DOHH2 (cell line): ENCODE measurements around the gene ZIC2.

Source experiments
- H3F3A ChIP-seq: fragments of 200-600 bp; sonication (generic), shearing (Covaris generic); 2 replicates; pipeline ENCODE4 v1.6.0; 2016; ENCODE audit warnings: antibody characterized with exemption, mild to moderate bottlenecking; ENCODE audit not compliant: control insufficient read depth, insufficient read depth
- H3K27ac ChIP-seq: fragments of 200-600 bp; sonication (generic); 2 replicates; pipeline ENCODE4 v1.5.1; 2014; ENCODE audit warnings: low read depth, mild to moderate bottlenecking, low read length, moderate library complexity
- H3K27me3 ChIP-seq: fragments of 200-600 bp; sonication (generic); 2 replicates; pipeline ENCODE4 v1.6.1; 2014; ENCODE audit warnings: mild to moderate bottlenecking, low read length, mixed read lengths; ENCODE audit not compliant: control insufficient read depth
- H3K36me3 ChIP-seq: fragments of 200-600 bp; sonication (generic); 2 replicates; pipeline ENCODE4 v1.6.1; 2014; ENCODE audit warnings: mild to moderate bottlenecking, low read length, moderate library complexity, mixed read lengths; ENCODE audit not compliant: control insufficient read depth
- H3K4me1 ChIP-seq: fragments of 200-600 bp; sonication (generic); 2 replicates; pipeline ENCODE4 v1.6.1; 2014; ENCODE audit warnings: mild to moderate bottlenecking, low read length, mixed read lengths; ENCODE audit not compliant: control insufficient read depth
- H3K4me2 ChIP-seq: fragments of 200-600 bp; sonication (generic); 2 replicates; pipeline ENCODE4 v1.6.0; 2014; ENCODE audit warnings: mild to moderate bottlenecking, low read length, moderate library complexity
- H3K4me3 ChIP-seq: fragments of 200-600 bp; sonication (generic); 2 replicates; pipeline ENCODE4 v1.5.1; 2014; ENCODE audit warnings: mild to moderate bottlenecking, low read length, mixed read lengths
- H3K79me2 ChIP-seq: fragments of 200-600 bp; sonication (generic); 2 replicates; pipeline ENCODE4 v1.6.1; 2014; ENCODE audit warnings: mild to moderate bottlenecking, low read length, mixed read lengths; ENCODE audit not compliant: control insufficient read depth
- H3K9me2 ChIP-seq: fragments of 200-600 bp; sonication (generic); replicated peaks from 2 replicates; pipeline ENCODE4 v1.6.1; 2014; ENCODE audit warnings: mild to moderate bottlenecking, low read length, mixed read lengths; ENCODE audit not compliant: control insufficient read depth
- H3K9me3 ChIP-seq: fragments of 200-600 bp; sonication (generic); 2 replicates; pipeline ENCODE4 v1.6.1; 2014; ENCODE audit warnings: antibody characterized with exemption, low read length, mixed read lengths; ENCODE audit not compliant: control insufficient read depth, insufficient read depth
- H4K20me1 ChIP-seq: fragments of 200-600 bp; sonication (generic); 2 replicates; pipeline ENCODE4 v1.6.0; 2014; ENCODE audit warnings: low read depth, mild to moderate bottlenecking, antibody characterized with exemption, low read length, moderate library complexity; ENCODE audit not compliant: control insufficient read depth, insufficient read depth
- EZH2phosphoT487 ChIP-seq: fragments of 200-600 bp; sonication (generic); IDR thresholded peaks from 2 replicates; pipeline ENCODE4 v1.6.1; 2017; ENCODE audit warnings: borderline replicate concordance, mild to moderate bottlenecking, antibody characterized with exemption, low read length, moderate library complexity, mixed read lengths
- TF ChIP-seq, protein P1 (sequence below): fragments of 200-600 bp; sonication (generic); IDR thresholded peaks from one replicate; pipeline ENCODE4 v1.5.1; 2014; ENCODE audit warnings: antibody characterized with exemption, mild to moderate bottlenecking, low read depth, low read length; ENCODE audit not compliant: poor library complexity, severe bottlenecking

Gene ZIC2

DNA sequence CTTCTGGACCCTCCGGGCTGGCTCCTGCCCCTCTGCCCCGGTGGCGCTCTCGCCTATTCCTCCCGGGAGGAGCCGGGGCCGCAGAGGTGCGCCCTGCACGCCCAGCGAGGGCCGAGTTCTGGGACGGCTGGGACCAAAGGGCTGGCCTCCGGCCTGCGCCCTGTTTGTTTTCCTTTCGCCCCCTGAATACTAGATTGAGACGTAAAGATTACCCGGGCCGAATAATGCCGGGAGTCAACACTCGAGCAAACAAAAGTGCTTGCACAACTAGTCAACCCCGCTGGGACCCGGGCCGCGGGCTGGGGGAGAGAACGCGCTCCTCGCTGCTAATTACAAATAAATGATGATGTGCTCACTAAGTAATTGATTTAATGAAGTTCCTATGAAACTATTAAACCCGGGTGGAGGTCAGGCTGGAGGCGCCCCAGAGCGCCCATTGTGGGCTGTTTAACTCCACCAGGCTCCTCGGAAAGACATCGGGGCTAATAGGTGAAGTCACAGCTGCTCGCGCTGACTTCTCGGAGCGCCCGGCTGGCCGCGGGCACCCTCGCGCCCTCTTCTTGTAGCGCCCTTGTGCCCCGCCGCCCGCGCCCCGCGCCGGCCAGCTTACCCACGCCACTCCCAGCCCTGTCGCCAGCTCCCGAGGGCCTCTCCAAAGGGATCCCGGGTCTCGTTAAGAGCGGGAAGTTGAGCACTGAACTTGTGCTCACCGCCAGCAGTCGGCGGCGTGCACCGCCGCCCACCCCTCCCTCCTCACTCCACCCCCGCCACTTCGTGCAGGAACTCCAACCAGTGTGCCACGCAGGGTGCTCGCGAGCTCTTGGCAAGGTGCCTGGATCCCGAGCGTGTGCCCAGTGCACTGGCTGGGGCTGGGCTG is 24.9 kb upstream of the ZIC2 start:
- H4K20me1 ChIP-seq, result no peaks in the 10 kb centered on the region
- H3F3A ChIP-seq, result no peaks in the 10 kb centered on the region
- no peak overlapping the region for H3K4me2 ChIP-seq
- H3K9me3 ChIP-seq, result no peaks in the 10 kb centered on the region
- no peaks in the 10 kb centered on the region for H3K4me1 ChIP-seq
- no peaks in the 10 kb centered on the region for H3K9me2 ChIP-seq
- no peak for TF ChIP-seq EZH2phosphoT487
- TF ChIP-seq, protein P1, sequence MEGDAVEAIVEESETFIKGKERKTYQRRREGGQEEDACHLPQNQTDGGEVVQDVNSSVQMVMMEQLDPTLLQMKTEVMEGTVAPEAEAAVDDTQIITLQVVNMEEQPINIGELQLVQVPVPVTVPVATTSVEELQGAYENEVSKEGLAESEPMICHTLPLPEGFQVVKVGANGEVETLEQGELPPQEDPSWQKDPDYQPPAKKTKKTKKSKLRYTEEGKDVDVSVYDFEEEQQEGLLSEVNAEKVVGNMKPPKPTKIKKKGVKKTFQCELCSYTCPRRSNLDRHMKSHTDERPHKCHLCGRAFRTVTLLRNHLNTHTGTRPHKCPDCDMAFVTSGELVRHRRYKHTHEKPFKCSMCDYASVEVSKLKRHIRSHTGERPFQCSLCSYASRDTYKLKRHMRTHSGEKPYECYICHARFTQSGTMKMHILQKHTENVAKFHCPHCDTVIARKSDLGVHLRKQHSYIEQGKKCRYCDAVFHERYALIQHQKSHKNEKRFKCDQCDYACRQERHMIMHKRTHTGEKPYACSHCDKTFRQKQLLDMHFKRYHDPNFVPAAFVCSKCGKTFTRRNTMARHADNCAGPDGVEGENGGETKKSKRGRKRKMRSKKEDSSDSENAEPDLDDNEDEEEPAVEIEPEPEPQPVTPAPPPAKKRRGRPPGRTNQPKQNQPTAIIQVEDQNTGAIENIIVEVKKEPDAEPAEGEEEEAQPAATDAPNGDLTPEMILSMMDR, result no peak
- no peak overlapping the region for H3K4me3 ChIP-seq
- H3K27me3 ChIP-seq, result no peaks in the 10 kb centered on the region
- H3K79me2 ChIP-seq, result no peaks in the 10 kb centered on the region
- H3K27ac ChIP-seq, result no peak overlapping the region
- H3K36me3 ChIP-seq, result no peaks in the 10 kb centered on the region

DNA sequence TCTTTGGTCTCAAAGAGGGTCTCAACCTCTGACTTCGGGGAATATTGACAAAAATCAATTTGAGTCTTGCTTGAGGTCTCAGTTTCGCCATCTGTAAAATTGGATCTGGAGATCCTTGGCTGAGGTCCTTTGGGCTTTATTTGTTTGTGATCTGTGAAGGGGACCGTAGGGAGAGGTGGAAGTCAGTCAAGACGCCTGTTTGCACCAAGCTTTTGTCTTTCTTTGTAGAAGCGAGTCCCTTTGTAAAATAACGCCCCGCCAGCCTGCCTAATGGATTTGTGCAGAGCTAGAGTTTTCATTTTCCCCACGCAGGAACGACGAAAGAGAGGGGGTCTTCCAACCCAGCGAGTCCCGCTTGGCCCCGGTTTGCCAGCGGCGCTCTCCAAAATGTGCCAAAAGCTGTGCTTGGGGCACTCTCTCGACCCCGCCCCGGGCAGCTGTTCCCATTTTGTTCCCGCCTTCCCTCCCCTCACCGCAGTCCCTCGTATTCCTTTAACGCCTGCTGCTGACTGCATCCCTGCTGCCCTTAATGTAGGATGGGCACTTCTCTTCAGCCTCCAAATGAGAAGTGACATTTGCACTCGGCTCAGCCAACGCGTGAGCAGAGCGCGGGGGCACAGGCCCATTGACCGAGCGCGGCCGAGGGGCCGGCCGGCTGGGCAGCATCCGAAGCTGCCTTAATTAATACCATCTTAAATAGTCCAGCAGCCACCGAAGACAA is 23.0 kb upstream of the ZIC2 start:
- no peaks in the 10 kb centered on the region for H3K36me3 ChIP-seq
- TF ChIP-seq EZH2phosphoT487, result no peak
- TF ChIP-seq, protein P1, result no peak
- no peaks in the 10 kb centered on the region for H4K20me1 ChIP-seq
- H3F3A ChIP-seq, result no peaks in the 10 kb centered on the region
- no peaks in the 10 kb centered on the region for H3K9me3 ChIP-seq
- H3K4me2 ChIP-seq, result no peak overlapping the region
- H3K4me1 ChIP-seq, result no peaks in the 10 kb centered on the region
- no peaks in the 10 kb centered on the region for H3K79me2 ChIP-seq
- H3K27me3 ChIP-seq, result peaks cover 7% of the 10 kb centered on the region; the same call in 1 of the 2 replicates
- H3K4me3 ChIP-seq, result no peak overlapping the region
- no peaks in the 10 kb centered on the region for H3K9me2 ChIP-seq
- H3K27ac ChIP-seq, result no peak overlapping the region

DNA sequence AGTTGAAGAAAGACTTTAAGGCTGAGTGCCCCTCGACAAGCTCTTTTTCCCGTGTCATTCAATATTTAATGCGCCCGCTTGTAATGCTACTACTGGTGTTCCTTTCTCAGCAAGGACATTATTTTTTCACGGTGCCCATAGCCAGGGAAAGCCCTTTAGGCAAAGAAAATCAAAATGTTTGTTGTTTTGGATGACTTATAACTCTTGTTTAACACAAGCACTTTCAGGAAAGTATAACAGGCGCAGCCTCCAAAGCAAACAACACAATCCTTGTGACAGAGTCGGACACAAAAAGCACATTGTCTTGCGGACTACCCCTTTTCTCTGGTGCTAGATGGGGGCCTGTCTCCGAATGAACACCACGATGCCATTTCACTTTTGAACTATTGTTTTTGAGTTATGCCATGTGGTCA is 22.5 kb upstream of the ZIC2 start:
- Histone ChIP-seq H3K36me3 (no peaks in the 10 kb centered on the region), H3K4me2 (no peak overlapping the region), H3K9me3 (no peaks in the 10 kb centered on the region), H3K9me2 (no peaks in the 10 kb centered on the region), H3F3A (no peaks in the 10 kb centered on the region), H3K27ac (no peak overlapping the region), H4K20me1 (no peaks in the 10 kb centered on the region), H3K4me3 (no peak overlapping the region), H3K27me3 (peaks cover 7% of the 10 kb centered on the region), H3K4me1 (no peaks in the 10 kb centered on the region), H3K79me2 (no peaks in the 10 kb centered on the region)
- TF ChIP-seq, protein P1, result no peak
- TF ChIP-seq EZH2phosphoT487, result no peak
